Measurements from ENCODE around the gene TAS2R46.

- TF ChIP-seq POLR2A (IDR thresholded peaks at IDR 0.05; ENCODE audit: low read depth, low read length) (no peak), TAF1 (IDR thresholded peaks at IDR 0.05; ENCODE audit: borderline replicate concordance, low read depth, low read length) (no peak)
Measured at GRCh38 chr12:11015775-11016430, 46.2 kb downstream of the TAS2R46 start.
